Heart left ventricle (tissue), 13 donors: ENCODE measurements around the gene IKBKG.
"Not testable (repeated sequence)": the region's sequence is repeated elsewhere in the genome, so short reads cannot be mapped to it uniquely, and the experiment has no call there.

Experiments used
- CTCF ChIP-seq, 12 donors: fragments of 200-600 bp; sonication (generic) in 4 of 12; IDR thresholded peaks; one replicate each; pipeline versions ENCODE4 v1.5.0 to v1.8.0; 2018 to 2022; ENCODE audit warnings: antibody characterized with exemption in 12 of 12, mild to moderate bottlenecking in 5 of 12
- POLR2A ChIP-seq, 2 donors: fragments of 450-650 bp; IDR thresholded peaks; one replicate each; pipeline ENCODE4 v1.6.1; 2017; ENCODE audit warnings: antibody characterized with exemption in 2 of 2, mild to moderate bottlenecking in 2 of 2, moderate library complexity in 2 of 2
- donor health status: ischemic (EF 13 %, LVEDD 7.1; RV severe dilation, severe dysfunction).
- donor health status: DM: no; HTN: yes; CAD: no.
- donor health status: DM: no; HTN: no; CAD: no.
- donor health status: ischemic (EF 25% LVEDD 6.9; RV normal size, moderate dysfunction).
- donor health status: ischemic (EF 25% LVEDD 5.7; RV mildly dilated, moderate dysfunction).
- donor health status: ischemic (EF 35%, LVEDD 5.7; RV mildly dilated, moderate dysfunction).
- donor health status: nonischemic (EF 11% LVEDD 7.7; RV severe dilation, severe dysfunction).
- donor health status: DM: yes; HTN: yes; CAD: no.
- donor health status: PGD.
- donor health status: ischemic (EF 29% LVEDD 5.4; RV normal size, mild dysfunction).
- donor health status: nonischemic (EF 23%, LVEDD 6.1; RV moderate dilation, normal function).

GRCh38 chrX:154608823-154609222 lies 61.4 kb downstream of the IKBKG start:
- not testable (repeated sequence) for TF ChIP-seq CTCF, POLR2A (IDR thresholded peaks at IDR 0.05)
